MM.1S (cell line): Measurements from ENCODE around the gene DBN1.

ENCODE experiments used
- CTCF ChIP-seq: fragments of 300-600 bp; sonication (generic); IDR thresholded peaks from 2 replicates; pipeline ENCODE4 v1.5.1; 2016; ENCODE audit warnings: antibody characterized with exemption, low read length, mixed read lengths
- EZH2 ChIP-seq: fragments of 300-600 bp; sonication (generic); optimal IDR thresholded peaks from 2 replicates; pipeline ENCODE3; 2017; ENCODE audit warnings: low read depth, mild to moderate bottlenecking, antibody characterized with exemption, low read length, mixed read lengths

GRCh38 chr5:177439518-177440053 lies 33.8 kb downstream of the DBN1 start:
- TF ChIP-seq CTCF (no peak), EZH2 (no peak)
